Fibroblast of gingiva (primary cell): ENCODE data around the gene SMYD3.
"Not testable (repeated sequence)": the region's sequence is repeated elsewhere in the genome, so short reads cannot be mapped to it uniquely, and the experiment has no call there.

ENCODE experiments used
- DNase-seq: peaks from one replicate; pipeline ENCODE4 v3.0.0-alpha.2; 2011; ENCODE audit warnings: low read depth

Gene SMYD3

GRCh38 chr1:245834002-245834401, 673.1 kb downstream of the SMYD3 start:
- no peak for DNase-seq

GRCh38 chr1:245832771-245833527, 674.1 kb downstream of the SMYD3 start:
- DNase-seq: no peak

DNA sequence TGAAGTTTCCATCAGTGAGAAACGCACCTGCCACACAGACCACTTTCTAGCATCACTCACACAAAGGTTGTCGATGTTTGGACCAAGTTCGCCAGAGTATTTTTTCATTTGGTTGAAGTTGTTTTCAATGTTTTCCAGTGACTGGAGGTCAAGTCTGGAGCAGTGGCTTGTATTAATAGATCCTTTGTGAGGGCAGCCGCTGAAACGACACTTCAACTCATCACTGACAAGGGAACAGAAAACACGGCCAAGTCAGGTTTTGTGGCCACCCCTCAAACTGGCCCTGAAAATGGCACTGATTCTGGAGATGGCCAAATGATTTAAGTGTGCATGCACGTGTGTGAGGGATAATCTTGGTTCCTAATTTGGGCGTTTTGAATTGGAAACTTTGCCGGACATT, 675.6 kb downstream of the SMYD3 start:
- DNase-seq: no peak

- no peak for DNase-seq
Observed at GRCh38 chr1:245829826-245830225, 677.3 kb downstream of the SMYD3 start.

GRCh38 chr1:245829194-245829593, 677.9 kb downstream of the SMYD3 start:
- no peak for DNase-seq

DNA sequence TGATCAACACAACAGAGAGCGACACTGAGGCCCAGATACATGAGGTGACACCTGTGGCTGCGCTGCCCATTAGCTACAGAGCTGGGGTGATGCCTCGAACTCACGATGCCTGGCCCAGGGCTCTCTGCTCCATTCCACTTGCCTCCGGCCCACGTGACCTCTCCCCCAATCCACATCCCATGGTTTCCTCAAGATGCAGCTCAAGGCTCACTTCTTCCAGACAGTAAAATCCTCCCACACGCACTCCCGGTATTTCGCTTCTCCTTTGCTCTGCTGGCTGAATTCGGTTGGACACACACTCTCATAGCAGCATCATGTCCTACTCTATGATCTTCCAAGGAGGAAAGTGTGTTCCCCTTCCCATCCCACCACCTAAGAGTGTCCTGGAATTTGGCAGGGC, 679.8 kb downstream of the SMYD3 start:
- DNase-seq: no peak

DNA sequence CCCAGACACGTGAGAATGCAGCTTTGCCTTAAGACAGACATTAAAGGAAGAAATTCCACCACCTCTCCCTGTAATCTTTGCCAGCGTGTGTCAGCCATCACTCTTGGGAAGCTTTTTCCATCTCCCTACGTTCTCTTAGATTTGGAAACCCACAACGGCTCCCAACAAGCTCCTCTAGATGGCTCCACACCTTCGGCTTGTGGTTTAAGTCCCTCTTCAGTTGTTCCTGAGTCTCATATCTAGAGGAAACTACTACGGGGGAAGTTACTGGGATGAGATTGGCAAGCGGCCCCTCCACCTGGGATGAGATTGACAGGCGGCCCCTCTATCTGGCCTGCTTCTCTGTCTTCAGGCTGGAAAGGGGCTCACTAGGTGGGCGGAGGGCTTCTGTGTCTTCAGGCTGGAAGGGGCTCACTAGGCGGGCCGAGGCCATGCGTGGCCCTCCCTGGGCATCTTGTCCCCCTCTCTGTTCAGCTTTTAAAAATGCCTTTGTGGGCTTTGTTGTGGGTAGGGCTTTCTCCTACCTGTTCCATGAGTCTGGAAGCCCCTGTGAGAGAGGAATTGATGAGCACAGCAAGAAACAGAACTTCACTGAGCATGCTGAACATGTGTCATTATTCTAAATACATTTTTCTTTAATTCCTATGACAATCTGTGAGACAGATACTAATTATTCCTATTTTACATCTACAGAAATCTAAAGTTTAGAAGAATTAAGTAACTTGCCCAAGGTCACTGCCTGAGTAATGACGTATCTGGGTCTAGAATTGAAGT, 681.8 kb downstream of the SMYD3 start:
- DNase-seq: no peak

- no peak for DNase-seq
Observed at GRCh38 chr1:245823408-245824147, 683.5 kb downstream of the SMYD3 start.

GRCh38 chr1:245822996-245823395, 684.1 kb downstream of the SMYD3 start:
- DNase-seq: peak; percentile 88

GRCh38 chr1:245818363-245818762, 688.7 kb downstream of the SMYD3 start:
- DNase-seq: not testable (repeated sequence)

- not testable (repeated sequence) for DNase-seq
Observed at GRCh38 chr1:245816496-245816895, 690.6 kb downstream of the SMYD3 start.

- no peak for DNase-seq
Observed at GRCh38 chr1:245814651-245815050, 692.4 kb downstream of the SMYD3 start.

DNA sequence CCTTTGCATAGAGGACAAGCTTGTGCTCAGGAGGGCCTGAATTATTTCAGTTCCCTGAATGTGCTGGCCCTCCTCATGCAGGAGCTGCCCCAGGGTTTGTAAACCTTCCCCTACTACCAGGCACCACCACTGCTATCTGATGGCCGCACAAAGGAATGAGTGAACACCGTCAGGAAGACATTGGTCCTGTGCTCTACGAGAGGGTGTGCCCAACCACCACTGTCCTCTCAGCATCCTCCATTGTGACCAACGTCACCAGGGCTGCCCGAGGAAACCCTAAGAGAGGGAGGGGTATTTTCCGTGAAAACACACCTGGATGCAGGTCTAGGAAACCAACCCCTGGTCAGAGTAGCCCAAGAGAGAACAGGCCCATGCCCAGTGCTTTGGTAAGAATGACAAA, 694.8 kb downstream of the SMYD3 start:
- no peak for DNase-seq

DNA sequence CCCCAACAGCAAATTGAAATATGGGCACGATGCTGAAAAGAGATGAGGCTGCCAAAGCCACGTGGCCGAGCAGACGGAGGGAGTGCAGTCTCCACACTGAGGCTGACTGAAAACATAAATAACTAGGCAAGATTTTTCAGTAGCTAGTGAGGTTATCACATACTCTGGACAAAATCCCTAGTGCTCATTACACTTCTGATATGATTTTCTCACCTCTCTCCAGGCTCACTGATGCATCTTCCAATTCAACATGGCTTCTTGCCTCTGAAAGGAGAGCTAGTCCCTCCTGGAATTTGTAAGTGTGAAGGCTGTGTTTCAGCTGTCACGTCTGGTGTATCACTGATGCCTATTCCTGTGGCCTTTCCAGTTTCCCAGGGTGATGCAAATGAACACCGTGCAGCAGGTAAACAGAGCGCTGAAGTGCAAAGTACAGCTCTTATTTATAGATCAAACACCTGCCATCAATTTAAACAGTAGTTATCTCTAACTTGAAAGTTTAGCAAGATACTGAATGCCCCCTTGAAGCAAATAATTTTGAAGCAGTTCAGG, 696.2 kb downstream of the SMYD3 start:
- DNase-seq: no peak

DNA sequence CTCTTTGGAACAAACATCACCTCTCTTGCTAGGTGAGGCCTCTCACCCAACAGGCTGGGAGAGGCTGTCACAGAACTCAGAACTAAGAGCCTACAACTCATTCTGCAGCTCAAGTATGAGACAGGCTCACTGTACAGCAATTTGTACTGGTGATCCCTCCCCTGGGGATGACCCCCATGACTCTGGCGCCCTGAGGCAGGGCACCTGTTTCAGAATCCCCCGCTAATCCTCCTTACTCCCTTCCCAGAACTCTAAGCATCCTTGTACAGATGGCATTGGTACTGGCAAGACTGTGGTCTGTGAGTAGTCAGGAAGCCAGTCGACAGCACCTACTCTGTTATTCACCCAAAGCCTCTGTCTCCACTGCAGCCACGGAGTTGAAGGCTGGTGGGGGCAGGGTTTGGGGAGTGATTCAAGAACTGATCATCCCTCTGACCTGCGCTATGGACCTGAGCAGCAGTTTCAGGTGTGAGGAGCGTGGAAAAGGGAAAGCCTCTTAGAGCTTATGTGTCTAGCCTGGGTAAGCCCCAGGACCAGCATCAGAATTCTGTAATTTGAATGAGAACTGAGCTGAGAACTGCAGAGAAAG, 696.8 kb downstream of the SMYD3 start:
- no peak for DNase-seq

DNA sequence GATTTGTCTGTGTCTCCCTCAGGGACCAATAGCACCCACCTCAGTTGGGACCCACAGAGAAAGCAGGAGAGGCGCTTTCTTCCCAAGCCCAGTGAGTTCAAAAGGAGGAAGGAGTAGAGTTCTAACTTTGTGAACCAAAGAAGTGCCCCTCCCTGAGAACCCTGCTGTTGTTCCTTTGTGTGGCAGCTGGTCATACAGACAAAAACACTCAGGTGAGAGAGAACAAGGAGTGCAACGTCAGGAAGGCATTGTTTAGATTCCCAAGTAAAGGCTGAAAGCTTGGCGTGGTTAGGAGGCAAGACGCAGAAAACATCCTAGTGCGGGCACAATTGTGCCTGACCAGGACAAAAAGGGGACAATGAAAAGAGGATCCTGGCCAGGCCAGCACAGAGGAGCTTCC, 697.7 kb downstream of the SMYD3 start:
- DNase-seq: no peak

DNA sequence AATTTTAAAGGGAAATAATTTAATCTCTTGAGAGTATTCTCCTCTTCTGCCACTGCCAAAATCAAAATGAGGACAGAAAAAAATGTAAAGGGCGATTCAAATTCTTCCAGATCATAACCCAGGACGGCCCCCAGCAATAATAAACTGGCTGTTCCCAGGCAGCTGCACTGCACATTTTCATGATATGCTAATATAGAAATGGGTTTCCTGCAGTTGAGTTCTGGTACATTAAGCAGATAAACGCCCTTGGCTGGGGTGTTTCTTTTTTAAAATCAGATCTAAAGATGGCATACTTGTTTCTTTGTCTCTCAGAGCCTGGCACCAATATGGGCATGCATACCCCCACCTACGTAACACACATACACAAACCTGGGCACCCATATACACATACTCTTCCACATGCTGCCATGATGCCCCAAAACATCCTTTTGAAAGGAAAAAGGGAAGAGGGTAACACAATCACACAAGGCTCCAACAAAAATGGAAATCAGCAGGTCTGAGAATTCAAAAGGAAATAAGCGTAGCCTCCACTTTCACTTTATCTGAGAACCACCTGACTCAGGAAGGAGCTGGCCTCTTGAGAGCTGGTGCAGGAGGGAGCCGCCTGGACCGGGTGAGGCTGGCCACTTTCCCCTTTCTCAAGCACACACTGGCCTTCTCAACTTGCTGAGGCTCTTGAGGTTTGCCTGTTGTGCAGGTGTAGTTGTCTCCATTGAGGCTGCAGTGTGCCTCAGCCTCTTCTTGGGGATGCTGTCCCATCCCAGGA, 698.9 kb downstream of the SMYD3 start:
- DNase-seq: no peak

DNA sequence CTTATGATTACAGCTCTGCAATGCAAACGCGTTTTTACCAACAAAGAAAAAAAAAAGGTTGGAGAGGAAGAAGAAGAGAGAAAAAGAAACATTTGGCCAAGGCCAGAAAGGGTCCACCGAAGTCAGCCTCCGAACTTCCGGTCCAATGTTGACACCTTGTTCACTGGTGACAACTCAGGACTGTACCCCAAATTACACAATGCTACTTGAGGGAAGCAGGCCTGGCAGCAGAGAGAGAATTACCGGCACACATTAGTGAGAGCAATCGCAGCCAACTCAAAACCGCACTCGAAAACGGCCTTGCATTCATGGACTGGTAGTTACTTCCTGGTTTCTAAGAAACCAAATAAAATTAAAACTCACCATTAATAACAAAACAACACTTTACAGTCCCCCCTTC, 699.8 kb downstream of the SMYD3 start:
- DNase-seq: no peak

DNA sequence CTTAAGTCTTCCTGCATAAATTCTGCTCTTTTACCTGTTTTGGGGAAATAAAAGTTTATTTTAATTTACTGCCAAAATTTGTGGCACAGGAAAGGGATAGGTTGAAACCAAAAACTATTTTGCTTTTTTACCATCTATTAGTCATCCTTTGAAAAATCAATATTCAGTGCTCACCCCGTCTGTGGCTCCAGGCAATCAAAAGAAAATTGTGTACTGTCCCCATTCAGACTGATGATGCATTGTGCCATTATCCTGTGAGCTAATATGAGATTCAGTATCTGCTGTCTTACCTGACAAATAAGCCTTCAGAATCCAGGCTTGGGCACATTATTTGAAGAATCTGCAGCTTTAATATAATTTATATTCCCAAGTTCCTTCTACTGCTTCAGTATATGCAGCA, 701.5 kb downstream of the SMYD3 start:
- DNase-seq: no peak

- DNase-seq: no peak
Observed at GRCh38 chr1:245804696-245805095, 702.4 kb downstream of the SMYD3 start.

DNA sequence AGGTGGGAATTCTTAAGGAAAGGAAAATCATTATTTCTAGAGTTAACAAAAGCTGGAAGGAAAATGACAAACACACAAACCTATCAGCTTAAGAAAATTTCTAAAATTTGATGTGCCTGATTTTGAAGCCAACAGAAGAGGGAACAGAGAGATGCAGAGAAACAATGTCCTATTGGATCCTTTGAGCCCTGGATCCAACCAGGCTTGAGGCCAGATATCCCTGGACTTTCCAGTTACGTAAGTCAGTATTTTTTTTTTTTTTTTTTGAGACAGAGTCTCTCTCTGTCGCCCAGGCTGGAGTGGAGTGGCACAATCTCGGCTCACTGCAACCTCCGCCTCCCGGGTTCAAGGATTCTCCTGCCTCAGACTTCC, 703.4 kb downstream of the SMYD3 start:
- DNase-seq: no peak
